GM23338 (cell line): ENCODE data around the gene PASK.

Source experiments
- EZH2 ChIP-seq: fragments of 200-600 bp; sonication (generic); IDR thresholded peaks from one replicate; pipeline ENCODE4 v1.8.0; 2017; ENCODE audit warnings: antibody characterized with exemption, mild to moderate bottlenecking, low read depth; ENCODE audit not compliant: unreplicated experiment
- POLR2AphosphoS5 ChIP-seq: IDR thresholded peaks from 2 replicates; pipeline ENCODE4 v1.6.1; 2016; ENCODE audit warnings: antibody characterized with exemption, low read depth
- TF ChIP-seq, protein P1 (sequence below), 2 experiments: fragments of 200-600 bp in 1 of 2; sonication (generic) in 1 of 2; conservative IDR thresholded peaks; 2 replicates each; pipeline versions ENCODE4 v1.5.1 to v1.6.1; 2016 to 2017; ENCODE audit warnings: antibody characterized with exemption in 2 of 2, low read depth in 2 of 2, mild to moderate bottlenecking in 2 of 2, moderate library complexity in 1 of 2
- TF ChIP-seq, protein P2 (sequence below): IDR thresholded peaks from one replicate; pipeline ENCODE4 v1.6.1; 2018; ENCODE audit warnings: antibody characterized with exemption; ENCODE audit not compliant: unreplicated experiment

DNA sequence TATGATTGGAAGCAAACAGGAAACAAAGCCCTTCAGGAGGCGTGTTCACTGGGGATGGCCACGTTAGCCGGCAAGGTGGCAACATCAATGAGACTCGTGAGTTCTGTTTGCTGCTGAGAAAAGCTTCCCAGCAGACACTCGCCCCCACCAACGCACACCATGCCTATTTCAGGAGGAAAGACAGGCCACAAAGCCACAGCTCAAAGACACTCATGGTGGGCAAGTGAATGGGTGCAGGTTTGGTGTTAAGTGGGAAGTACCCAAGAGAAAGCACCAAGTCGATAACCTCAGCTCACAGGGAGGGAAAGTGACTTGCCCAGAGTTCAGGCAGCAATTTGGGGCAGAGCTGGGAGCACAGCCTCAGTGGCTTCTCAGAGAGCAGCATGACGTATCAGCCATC is 36.7 kb downstream of the PASK start:
- TF ChIP-seq, protein P1, sequence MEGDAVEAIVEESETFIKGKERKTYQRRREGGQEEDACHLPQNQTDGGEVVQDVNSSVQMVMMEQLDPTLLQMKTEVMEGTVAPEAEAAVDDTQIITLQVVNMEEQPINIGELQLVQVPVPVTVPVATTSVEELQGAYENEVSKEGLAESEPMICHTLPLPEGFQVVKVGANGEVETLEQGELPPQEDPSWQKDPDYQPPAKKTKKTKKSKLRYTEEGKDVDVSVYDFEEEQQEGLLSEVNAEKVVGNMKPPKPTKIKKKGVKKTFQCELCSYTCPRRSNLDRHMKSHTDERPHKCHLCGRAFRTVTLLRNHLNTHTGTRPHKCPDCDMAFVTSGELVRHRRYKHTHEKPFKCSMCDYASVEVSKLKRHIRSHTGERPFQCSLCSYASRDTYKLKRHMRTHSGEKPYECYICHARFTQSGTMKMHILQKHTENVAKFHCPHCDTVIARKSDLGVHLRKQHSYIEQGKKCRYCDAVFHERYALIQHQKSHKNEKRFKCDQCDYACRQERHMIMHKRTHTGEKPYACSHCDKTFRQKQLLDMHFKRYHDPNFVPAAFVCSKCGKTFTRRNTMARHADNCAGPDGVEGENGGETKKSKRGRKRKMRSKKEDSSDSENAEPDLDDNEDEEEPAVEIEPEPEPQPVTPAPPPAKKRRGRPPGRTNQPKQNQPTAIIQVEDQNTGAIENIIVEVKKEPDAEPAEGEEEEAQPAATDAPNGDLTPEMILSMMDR (conservative IDR thresholded peaks at IDR 0.05; ENCODE audit: low read depth in 2 of 2) = no peak
- TF ChIP-seq EZH2 = no peak
- TF ChIP-seq, protein P2, sequence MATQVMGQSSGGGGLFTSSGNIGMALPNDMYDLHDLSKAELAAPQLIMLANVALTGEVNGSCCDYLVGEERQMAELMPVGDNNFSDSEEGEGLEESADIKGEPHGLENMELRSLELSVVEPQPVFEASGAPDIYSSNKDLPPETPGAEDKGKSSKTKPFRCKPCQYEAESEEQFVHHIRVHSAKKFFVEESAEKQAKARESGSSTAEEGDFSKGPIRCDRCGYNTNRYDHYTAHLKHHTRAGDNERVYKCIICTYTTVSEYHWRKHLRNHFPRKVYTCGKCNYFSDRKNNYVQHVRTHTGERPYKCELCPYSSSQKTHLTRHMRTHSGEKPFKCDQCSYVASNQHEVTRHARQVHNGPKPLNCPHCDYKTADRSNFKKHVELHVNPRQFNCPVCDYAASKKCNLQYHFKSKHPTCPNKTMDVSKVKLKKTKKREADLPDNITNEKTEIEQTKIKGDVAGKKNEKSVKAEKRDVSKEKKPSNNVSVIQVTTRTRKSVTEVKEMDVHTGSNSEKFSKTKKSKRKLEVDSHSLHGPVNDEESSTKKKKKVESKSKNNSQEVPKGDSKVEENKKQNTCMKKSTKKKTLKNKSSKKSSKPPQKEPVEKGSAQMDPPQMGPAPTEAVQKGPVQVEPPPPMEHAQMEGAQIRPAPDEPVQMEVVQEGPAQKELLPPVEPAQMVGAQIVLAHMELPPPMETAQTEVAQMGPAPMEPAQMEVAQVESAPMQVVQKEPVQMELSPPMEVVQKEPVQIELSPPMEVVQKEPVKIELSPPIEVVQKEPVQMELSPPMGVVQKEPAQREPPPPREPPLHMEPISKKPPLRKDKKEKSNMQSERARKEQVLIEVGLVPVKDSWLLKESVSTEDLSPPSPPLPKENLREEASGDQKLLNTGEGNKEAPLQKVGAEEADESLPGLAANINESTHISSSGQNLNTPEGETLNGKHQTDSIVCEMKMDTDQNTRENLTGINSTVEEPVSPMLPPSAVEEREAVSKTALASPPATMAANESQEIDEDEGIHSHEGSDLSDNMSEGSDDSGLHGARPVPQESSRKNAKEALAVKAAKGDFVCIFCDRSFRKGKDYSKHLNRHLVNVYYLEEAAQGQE = no peak
- TF ChIP-seq POLR2AphosphoS5 = no peak
